Measurements from ENCODE around the gene RIPK4. TPM values are rescaled to one million over a fixed set of nuclear protein-coding genes. Genes with fewer than 3 reads are reported as not detected.

RIPK4 gene
- total RNA-seq, 1 donor from 2014 or later, result 34.0 TPM

GRCh38 chr21:41754479-41754891 is 12.4 kb downstream of the RIPK4 start:
- no peak overlapping the region for H3K4me3 ChIP-seq (ENCODE audit: low read depth, low read length)
- no peak for DNase-seq (ENCODE audit: low read depth)
- TF ChIP-seq, protein P1, sequence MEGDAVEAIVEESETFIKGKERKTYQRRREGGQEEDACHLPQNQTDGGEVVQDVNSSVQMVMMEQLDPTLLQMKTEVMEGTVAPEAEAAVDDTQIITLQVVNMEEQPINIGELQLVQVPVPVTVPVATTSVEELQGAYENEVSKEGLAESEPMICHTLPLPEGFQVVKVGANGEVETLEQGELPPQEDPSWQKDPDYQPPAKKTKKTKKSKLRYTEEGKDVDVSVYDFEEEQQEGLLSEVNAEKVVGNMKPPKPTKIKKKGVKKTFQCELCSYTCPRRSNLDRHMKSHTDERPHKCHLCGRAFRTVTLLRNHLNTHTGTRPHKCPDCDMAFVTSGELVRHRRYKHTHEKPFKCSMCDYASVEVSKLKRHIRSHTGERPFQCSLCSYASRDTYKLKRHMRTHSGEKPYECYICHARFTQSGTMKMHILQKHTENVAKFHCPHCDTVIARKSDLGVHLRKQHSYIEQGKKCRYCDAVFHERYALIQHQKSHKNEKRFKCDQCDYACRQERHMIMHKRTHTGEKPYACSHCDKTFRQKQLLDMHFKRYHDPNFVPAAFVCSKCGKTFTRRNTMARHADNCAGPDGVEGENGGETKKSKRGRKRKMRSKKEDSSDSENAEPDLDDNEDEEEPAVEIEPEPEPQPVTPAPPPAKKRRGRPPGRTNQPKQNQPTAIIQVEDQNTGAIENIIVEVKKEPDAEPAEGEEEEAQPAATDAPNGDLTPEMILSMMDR (IDR thresholded peaks at IDR 0.05; ENCODE audit: insufficient read depth, low read length, severe bottlenecking), result no peak
- no peaks in the 10 kb centered on the region for H3K27me3 ChIP-seq (ENCODE audit: control insufficient read depth, insufficient read depth, low read length)
- no peak for FAIRE-seq
- peaks cover 24% of the 10 kb centered on the region for H3K36me3 ChIP-seq (ENCODE audit: control insufficient read depth, insufficient read depth, low read length)

DNA sequence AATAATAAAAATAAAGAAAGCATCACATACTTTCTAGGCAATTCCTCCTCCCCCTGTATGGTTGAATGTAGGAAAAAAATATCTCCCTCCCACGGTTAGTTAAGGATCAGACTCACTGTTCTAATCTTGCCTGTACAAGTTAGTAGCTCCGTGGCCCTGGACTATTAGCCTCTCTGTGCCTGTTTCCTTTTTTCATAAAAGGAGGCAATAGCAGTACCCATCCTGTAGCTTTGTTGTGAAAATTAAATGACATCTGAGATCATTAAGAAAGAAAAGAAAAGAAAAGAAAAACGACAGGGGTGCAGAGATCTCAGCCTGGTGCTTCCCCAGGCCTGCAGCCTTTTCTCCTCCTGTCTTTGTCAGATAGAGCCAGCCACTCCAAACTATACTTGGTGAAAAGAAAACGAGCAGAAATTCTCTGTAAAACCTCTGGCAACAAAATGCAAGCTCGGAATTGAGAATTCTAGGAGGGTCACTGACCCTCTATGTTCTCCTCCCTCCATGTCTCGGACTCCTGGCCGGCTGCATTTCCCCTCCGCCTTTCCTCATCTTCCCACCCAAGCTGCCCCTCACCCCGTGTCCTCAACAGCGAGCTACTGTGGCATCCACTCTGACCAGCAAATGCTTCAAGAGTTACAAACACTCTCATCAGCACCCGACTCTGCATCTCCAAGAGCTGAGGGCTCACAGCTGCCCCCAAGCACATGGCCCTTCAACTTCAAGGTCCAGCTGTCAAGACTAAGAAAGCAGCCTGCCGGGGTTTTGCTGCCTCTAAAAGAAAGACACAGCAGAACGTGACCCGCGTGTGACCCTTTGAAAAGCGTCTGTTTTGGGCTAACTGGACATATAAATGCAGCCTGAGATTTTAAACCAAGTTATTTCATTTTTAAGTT is 13.6 kb downstream of the RIPK4 start:
- TF ChIP-seq, protein P1 (IDR thresholded peaks at IDR 0.05; ENCODE audit: insufficient read depth, low read length, severe bottlenecking), result no peak
- H3K27me3 ChIP-seq (ENCODE audit: control insufficient read depth, insufficient read depth, low read length), result no peaks in the 10 kb centered on the region
- H3K36me3 ChIP-seq (ENCODE audit: control insufficient read depth, insufficient read depth, low read length), result peaks cover 30% of the 10 kb centered on the region
- DNase-seq (ENCODE audit: low read depth) (no peak), FAIRE-seq (no peak)
- no peak overlapping the region for H3K4me3 ChIP-seq (ENCODE audit: low read depth, low read length)

DNA sequence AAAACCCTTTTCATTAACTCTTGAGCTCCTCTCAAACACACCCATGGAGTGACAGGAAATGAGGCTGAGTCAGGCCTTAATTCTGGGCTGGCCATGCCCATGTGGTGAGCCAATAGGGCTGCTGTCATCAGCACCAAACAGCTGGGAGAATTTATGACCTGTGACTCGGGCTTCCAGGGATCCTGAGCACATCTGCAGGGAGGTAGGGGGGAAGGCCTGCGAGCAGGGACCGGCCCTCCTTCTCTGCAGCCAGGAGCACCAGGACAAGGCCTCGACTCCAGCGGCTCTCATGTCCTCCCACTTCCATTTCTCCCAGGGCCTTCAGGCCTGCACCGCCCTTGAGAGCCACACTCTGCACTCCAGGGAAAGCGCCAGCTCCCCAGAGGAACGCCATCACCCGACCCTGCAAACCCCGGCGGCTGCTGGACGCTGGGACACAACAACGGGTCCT is 14.6 kb downstream of the RIPK4 start:
- peak; percentile 97 for FAIRE-seq
- Histone ChIP-seq H3K36me3 (ENCODE audit: control insufficient read depth, insufficient read depth, low read length) (peaks cover 33% of the 10 kb centered on the region), H3K27me3 (ENCODE audit: control insufficient read depth, insufficient read depth, low read length) (no peaks in the 10 kb centered on the region), H3K4me3 (ENCODE audit: low read depth, low read length) (no peak overlapping the region)
- peak; percentile 84 for DNase-seq (ENCODE audit: low read depth)
- TF ChIP-seq, protein P1 (IDR thresholded peaks at IDR 0.05; ENCODE audit: insufficient read depth, low read length, severe bottlenecking), result no peak

- peak; percentile 92 for DNase-seq (ENCODE audit: low read depth)
- TF ChIP-seq, protein P1 (IDR thresholded peaks at IDR 0.05; ENCODE audit: insufficient read depth, low read length, severe bottlenecking), result no peak
- Histone ChIP-seq H3K27me3 (ENCODE audit: control insufficient read depth, insufficient read depth, low read length) (no peaks in the 10 kb centered on the region), H3K36me3 (ENCODE audit: control insufficient read depth, insufficient read depth, low read length) (peaks cover 37% of the 10 kb centered on the region), H3K4me3 (ENCODE audit: low read depth, low read length) (no peak overlapping the region)
- FAIRE-seq, result peak; percentile 73
Observed at GRCh38 chr21:41751611-41752011, 15.2 kb downstream of the RIPK4 start.

- peaks cover 38% of the 10 kb centered on the region for H3K36me3 ChIP-seq (ENCODE audit: control insufficient read depth, insufficient read depth, low read length)
- TF ChIP-seq, protein P1 (IDR thresholded peaks at IDR 0.05; ENCODE audit: insufficient read depth, low read length, severe bottlenecking), result no peak
- no peak for FAIRE-seq
- no peak overlapping the region for H3K4me3 ChIP-seq (ENCODE audit: low read depth, low read length)
- no peaks in the 10 kb centered on the region for H3K27me3 ChIP-seq (ENCODE audit: control insufficient read depth, insufficient read depth, low read length)
- DNase-seq (ENCODE audit: low read depth), result no peak
Observed at GRCh38 chr21:41750532-41751151, 16.2 kb downstream of the RIPK4 start.
